Left renal pelvis (tissue), 4 donors: Measurements from ENCODE around the gene KCTD8. TPM values are rescaled to one million over a fixed set of nuclear protein-coding genes. Genes with fewer than 3 reads are reported as not detected.
A peak's percentile ranks its signal among the peaks of the same experiment; 100 is the strongest.
"Not testable (repeated sequence)": the region's sequence is repeated elsewhere in the genome, so short reads cannot be mapped to it uniquely, and the experiment has no call there.

Experiments used
- DNase-seq, 4 donors: peaks; one replicate each; pipeline ENCODE4 v3.0.0-alpha.2; 2013; ENCODE audit warnings: low read depth in 4 of 4, low spot score in 3 of 4
- polyA plus RNA-seq, 4 donors: library from polyadenylated mRNA; unstranded; fragments of 120-200 nt; gene quantifications; one replicate each; pipeline ENCODE4 v1.2.1, GENCODE V29; 2013; ENCODE audit not compliant: insufficient read length in 4 of 4

KCTD8 gene
- polyA plus RNA-seq, 4 donors = 0.46 to 4.4 (median 4.0) TPM

GRCh38 chr4:44167766-44168165 is 280.8 kb downstream of the KCTD8 start:
- DNase-seq = not testable (repeated sequence)

DNA sequence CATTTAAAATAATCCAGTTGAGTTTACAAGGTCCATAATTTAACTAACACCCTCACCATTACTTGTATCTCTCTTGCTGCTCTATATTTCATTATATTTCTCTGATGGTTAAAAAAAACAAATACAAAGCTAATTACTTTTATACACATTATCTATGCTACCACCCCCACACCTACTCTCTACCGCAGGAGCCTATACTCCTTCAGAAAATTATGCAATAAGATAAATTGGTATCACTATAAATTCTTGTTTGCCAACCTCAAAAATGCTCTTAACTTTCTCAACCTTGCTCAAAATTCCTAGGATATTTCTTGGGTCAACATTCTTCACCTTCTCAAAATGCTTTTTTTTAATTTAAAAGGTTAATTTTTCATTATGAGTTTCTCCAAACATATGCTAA is 282.7 kb downstream of the KCTD8 start:
- no peak for DNase-seq

- no peak for DNase-seq
These were observed 285.9 kb downstream of the KCTD8 start for GRCh38 chr4:44162538-44163270.

DNA sequence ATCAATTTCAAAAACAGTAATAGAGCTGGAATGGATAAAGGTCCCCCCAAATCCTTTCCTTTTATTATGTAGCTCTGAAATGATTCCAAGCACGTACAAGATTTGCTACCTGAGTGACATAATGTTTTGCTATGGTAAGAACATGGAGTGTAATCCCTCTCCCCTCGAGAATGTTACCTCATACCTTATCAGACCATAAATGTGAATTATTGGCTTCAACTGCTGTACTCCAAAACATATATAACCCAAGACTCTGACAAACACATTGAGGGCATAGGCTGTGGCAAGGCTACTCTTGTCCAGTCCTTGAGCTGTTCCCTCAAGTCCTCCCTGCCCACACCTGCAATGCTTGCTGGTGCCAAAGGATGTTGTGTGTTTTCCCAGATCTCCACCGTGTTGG is 286.9 kb downstream of the KCTD8 start:
- DNase-seq = no peak

- no peak for DNase-seq
These were observed 287.7 kb downstream of the KCTD8 start for GRCh38 chr4:44160776-44161367.

DNA sequence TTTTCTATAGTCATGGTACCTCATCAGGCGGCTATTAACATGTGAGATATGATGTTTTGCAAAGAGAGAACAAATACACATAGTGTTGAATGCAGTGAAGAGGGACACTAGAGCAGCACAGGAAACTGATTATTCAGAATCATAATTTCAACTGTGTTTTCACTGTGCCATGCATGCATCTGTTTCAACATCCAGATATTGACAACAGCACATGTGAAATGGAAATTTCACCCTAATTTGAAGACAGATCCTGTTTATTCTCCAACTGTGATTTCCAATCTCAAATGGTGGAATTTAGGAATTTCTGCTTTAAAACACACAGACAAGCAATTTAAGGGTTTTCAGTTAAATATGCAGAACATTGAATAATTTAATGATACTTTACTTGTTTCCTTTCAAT is 288.6 kb downstream of the KCTD8 start:
- DNase-seq = no peak

- DNase-seq = peak in 1 of 4 donors; percentile 2
These were observed 290.9 kb downstream of the KCTD8 start for GRCh38 chr4:44157611-44158277.

DNA sequence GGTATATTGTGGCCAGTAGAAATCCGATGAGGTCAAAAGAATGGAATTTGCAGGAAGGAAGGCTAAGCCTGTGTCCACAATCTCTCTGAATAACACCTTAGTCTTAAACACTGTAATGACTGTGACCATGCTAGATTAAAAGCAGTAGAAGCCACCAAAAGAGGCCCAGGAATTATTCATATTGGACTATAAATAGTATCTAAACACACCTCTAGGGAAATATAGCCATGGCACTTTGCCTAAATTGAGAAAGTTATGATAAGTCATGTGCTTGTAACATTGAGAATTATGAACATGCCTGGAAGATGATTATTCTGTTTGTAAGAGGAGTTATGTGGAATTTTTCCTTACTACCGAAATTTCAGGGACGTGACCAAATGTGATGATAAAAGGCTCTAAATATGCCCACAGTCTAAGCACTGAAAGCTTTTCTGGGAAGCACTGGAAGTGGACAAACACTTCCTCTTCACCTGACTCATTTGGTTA is 298.5 kb downstream of the KCTD8 start:
- DNase-seq = no peak

DNA sequence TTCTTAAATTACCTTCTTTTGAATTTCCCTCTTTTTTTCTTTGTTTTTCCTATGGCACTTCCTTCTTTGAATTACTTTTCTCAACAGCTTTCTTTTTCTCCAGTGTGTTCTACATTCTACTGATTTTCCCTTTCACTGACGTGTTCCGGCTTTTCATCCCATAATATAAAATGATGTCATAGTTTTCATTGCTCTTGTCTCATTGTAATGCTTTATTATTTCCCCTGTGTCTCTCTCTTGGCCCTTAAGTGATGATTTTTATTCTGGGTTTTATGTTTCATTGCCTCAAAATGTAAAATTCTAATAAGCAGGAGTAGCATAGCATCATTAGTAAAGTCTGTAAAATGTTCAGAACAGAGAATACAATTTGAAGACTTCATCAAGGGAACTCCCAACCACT is 299.3 kb downstream of the KCTD8 start:
- no peak for DNase-seq

DNA sequence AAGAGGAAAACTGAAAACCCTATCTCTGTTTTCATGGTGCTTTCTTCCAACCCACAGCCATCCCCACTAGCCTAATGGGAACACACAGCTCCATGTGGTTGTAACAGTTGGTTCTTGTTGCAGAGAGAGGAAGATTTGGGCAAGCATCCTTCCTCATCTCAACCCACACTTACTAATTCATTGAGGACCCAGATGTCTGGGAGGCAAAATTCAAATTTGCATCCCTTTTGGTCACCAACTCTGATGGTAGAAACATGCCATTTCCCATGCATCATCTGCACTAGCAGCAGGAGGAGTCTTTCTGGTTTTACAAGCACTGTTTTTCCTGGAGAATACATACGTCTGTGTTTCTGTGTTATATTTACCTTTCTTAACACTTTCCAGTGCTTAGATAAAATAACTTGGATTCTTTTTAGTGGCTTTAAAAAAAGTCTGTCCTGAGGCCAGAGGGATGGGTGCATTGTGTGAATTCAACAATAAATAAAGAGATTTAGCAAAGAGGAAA is 301.0 kb downstream of the KCTD8 start:
- no peak for DNase-seq

- no peak for DNase-seq
These were observed 302.1 kb downstream of the KCTD8 start for GRCh38 chr4:44146516-44146915.

DNA sequence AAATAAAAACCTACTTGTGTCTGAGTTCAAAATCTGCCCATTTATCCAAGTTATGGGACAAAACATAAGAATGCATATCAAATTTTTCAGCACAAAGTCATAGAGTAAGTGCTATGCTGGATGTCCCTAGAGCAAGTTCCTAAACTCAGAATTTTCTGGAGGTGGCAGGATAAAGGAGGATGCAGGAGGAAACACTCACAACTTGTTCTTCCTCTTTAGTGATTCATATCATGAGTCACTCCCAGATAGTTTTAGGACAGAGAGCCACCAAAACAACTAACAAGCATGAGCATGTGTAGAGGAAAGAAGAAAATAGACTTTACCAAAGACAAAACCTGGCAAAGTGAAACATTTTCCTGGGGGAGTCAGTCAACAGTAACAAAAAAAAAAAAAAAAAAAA is 302.7 kb downstream of the KCTD8 start:
- no peak for DNase-seq

DNA sequence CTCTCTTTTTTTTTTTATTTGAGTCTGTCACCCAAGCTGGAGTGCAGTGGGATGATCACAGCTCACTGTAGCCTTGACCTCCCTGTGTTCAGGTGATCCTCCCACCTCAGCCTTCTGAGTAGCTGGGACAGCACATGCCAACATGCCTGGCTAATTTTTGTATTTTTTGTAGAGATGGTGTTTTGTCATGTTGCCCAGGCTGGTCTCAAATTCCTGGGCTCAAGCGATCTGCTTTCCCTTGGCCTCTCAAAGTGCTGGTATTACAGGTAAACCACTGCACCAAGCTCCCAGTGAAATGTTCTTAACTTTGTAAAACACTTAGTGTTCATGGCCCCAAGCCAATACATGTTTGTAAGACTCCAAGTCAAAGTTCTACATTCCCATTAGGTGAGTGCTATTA is 316.1 kb downstream of the KCTD8 start:
- DNase-seq = no peak

Other genes starting within 250 kb of the KCTD8 start
- gene YIPF7, start 202.8 kb upstream of the KCTD8 start, polyA plus RNA-seq = under 1 TPM; 0.19 to 0.60 (median 0.32) TPM
- gene GUF1, start 229.6 kb upstream of the KCTD8 start, polyA plus RNA-seq = 10 to 100 TPM; 20.3 to 36.5 (median 30.1) TPM